Measurements from ENCODE around the gene CARD6. TPM values are rescaled to one million over a fixed set of nuclear protein-coding genes. Genes with fewer than 3 reads are reported as not detected.
A peak's percentile ranks its signal among the peaks of the same experiment; 100 is the strongest.

CARD6 gene
- total RNA-seq, 1 donor from 2014 or later: 3.3 TPM

- Histone ChIP-seq H3K36me3 (ENCODE audit: control insufficient read depth, insufficient read depth, low read length) (peaks cover 1% of the 10 kb centered on the region), H3K4me3 (ENCODE audit: low read depth, low read length) (peak overlapping the region; percentile 79), H3K27me3 (ENCODE audit: control insufficient read depth, insufficient read depth, low read length) (no peaks in the 10 kb centered on the region)
- no peak for TF ChIP-seq CTCF (IDR thresholded peaks at IDR 0.05; ENCODE audit: insufficient read depth, low read length, poor library complexity, severe bottlenecking)
- DNase-seq (ENCODE audit: low read depth): no peak
Observed at GRCh38 chr5:40833712-40834229, 7.4 kb upstream of the CARD6 start.

GRCh38 chr5:40834391-40834848 is 6.7 kb upstream of the CARD6 start:
- Histone ChIP-seq H3K4me3 (ENCODE audit: low read depth, low read length) (peak overlapping the region; percentile 79), H3K36me3 (ENCODE audit: control insufficient read depth, insufficient read depth, low read length) (peaks cover 1% of the 10 kb centered on the region), H3K27me3 (ENCODE audit: control insufficient read depth, insufficient read depth, low read length) (no peaks in the 10 kb centered on the region)
- no peak for TF ChIP-seq CTCF (IDR thresholded peaks at IDR 0.05; ENCODE audit: insufficient read depth, low read length, poor library complexity, severe bottlenecking)
- no peak for DNase-seq (ENCODE audit: low read depth)

- H3K36me3 ChIP-seq (ENCODE audit: control insufficient read depth, insufficient read depth, low read length): peaks cover 1% of the 10 kb centered on the region
- DNase-seq (ENCODE audit: low read depth): peak; percentile 80
- peak within 1 kb of the TSS; percentile 79 for H3K4me3 ChIP-seq (ENCODE audit: low read depth, low read length)
- no peaks in the 10 kb centered on the region for H3K27me3 ChIP-seq (ENCODE audit: control insufficient read depth, insufficient read depth, low read length)
- TF ChIP-seq CTCF (IDR thresholded peaks at IDR 0.05; ENCODE audit: insufficient read depth, low read length, poor library complexity, severe bottlenecking): no peak
Observed at GRCh38 chr5:40834849-40835787, 6.0 kb upstream of the CARD6 start, which contains the start of gene RPL37. Gene RPL37, minus strand, starts transcription at chr5:40835222. Its CDS starts 37 bp downstream, at chr5:40835185.

GRCh38 chr5:40838086-40838485 is 3.1 kb upstream of the CARD6 start:
- Histone ChIP-seq H3K36me3 (ENCODE audit: control insufficient read depth, insufficient read depth, low read length) (no peaks in the 10 kb centered on the region), H3K4me3 (ENCODE audit: low read depth, low read length) (no peak overlapping the region), H3K27me3 (ENCODE audit: control insufficient read depth, insufficient read depth, low read length) (no peaks in the 10 kb centered on the region)
- no peak for TF ChIP-seq CTCF (IDR thresholded peaks at IDR 0.05; ENCODE audit: insufficient read depth, low read length, poor library complexity, severe bottlenecking)
- DNase-seq (ENCODE audit: low read depth): no peak

- Histone ChIP-seq H3K27me3 (ENCODE audit: control insufficient read depth, insufficient read depth, low read length) (no peaks in the 10 kb centered on the region), H3K36me3 (ENCODE audit: control insufficient read depth, insufficient read depth, low read length) (no peaks in the 10 kb centered on the region), H3K4me3 (ENCODE audit: low read depth, low read length) (no peak overlapping the region)
- DNase-seq (ENCODE audit: low read depth): no peak
- no peak for TF ChIP-seq CTCF (IDR thresholded peaks at IDR 0.05; ENCODE audit: insufficient read depth, low read length, poor library complexity, severe bottlenecking)
Observed at GRCh38 chr5:40842351-40842750, 1.2 kb downstream of the CARD6 start.
